ENCODE measurements around the gene SLC16A1. TPM values are rescaled to one million over a fixed set of nuclear protein-coding genes. Genes with fewer than 3 reads are reported as not detected.
"Not testable (repeated sequence)": the region's sequence is repeated elsewhere in the genome, so short reads cannot be mapped to it uniquely, and the experiment has no call there.

SLC16A1 gene
- total RNA-seq, 3 donors from 2014 or later: 15.4 to 28.2 (median 15.7) TPM

GRCh38 chr1:112988367-112988766 is 32.4 kb upstream of the SLC16A1 start:
- Histone ChIP-seq H3K4me1 (no peaks in the 10 kb centered on the region), H3K27ac (no peak overlapping the region), H3K36me3 (no peaks in the 10 kb centered on the region), H3K4me3 (no peak overlapping the region), H3K27me3 (no peaks in the 10 kb centered on the region), H3K9me3 (no peaks in the 10 kb centered on the region)
- no peak for TF ChIP-seq POLR2A (IDR thresholded peaks at IDR 0.05)
- TF ChIP-seq, protein P1, sequence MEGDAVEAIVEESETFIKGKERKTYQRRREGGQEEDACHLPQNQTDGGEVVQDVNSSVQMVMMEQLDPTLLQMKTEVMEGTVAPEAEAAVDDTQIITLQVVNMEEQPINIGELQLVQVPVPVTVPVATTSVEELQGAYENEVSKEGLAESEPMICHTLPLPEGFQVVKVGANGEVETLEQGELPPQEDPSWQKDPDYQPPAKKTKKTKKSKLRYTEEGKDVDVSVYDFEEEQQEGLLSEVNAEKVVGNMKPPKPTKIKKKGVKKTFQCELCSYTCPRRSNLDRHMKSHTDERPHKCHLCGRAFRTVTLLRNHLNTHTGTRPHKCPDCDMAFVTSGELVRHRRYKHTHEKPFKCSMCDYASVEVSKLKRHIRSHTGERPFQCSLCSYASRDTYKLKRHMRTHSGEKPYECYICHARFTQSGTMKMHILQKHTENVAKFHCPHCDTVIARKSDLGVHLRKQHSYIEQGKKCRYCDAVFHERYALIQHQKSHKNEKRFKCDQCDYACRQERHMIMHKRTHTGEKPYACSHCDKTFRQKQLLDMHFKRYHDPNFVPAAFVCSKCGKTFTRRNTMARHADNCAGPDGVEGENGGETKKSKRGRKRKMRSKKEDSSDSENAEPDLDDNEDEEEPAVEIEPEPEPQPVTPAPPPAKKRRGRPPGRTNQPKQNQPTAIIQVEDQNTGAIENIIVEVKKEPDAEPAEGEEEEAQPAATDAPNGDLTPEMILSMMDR (IDR thresholded peaks at IDR 0.05): no peak
- TF ChIP-seq POLR2AphosphoS5 (IDR thresholded peaks at IDR 0.05): no peak
- no peak for DNase-seq (ENCODE audit: low spot score in 2 of 2)
- intact Hi-C loops (cut with DNase I; ENCODE audit: low total_unique reads): no loop called here

- Histone ChIP-seq H3K4me1 (no peaks in the 10 kb centered on the region), H3K27ac (no peak overlapping the region)
Observed at GRCh38 chr1:112985123-112985522, 29.1 kb upstream of the SLC16A1 start.

GRCh38 chr1:112983537-112984131 is 27.6 kb upstream of the SLC16A1 start:
- TF ChIP-seq, protein P1 (IDR thresholded peaks at IDR 0.05): no peak
- TF ChIP-seq POLR2AphosphoS5 (IDR thresholded peaks at IDR 0.05) (no peak), POLR2A (IDR thresholded peaks at IDR 0.05) (no peak)
- no peaks in the 10 kb centered on the region for H3K4me1 ChIP-seq

More at GRCh38 chr1:112985123-112985522, 29.1 kb upstream of the SLC16A1 start:
- H3K4me3 ChIP-seq: no peak overlapping the region
- no peak for DNase-seq (ENCODE audit: low spot score in 2 of 2)
- TF ChIP-seq, protein P1 (IDR thresholded peaks at IDR 0.05): no peak
- TF ChIP-seq POLR2A (IDR thresholded peaks at IDR 0.05) (no peak), POLR2AphosphoS5 (IDR thresholded peaks at IDR 0.05) (no peak)
- no peaks in the 10 kb centered on the region for H3K9me3 ChIP-seq
- intact Hi-C loops (cut with DNase I; ENCODE audit: low total_unique reads): no loop called here
- no peaks in the 10 kb centered on the region for H3K36me3 ChIP-seq
- H3K27me3 ChIP-seq: no peaks in the 10 kb centered on the region

DNA sequence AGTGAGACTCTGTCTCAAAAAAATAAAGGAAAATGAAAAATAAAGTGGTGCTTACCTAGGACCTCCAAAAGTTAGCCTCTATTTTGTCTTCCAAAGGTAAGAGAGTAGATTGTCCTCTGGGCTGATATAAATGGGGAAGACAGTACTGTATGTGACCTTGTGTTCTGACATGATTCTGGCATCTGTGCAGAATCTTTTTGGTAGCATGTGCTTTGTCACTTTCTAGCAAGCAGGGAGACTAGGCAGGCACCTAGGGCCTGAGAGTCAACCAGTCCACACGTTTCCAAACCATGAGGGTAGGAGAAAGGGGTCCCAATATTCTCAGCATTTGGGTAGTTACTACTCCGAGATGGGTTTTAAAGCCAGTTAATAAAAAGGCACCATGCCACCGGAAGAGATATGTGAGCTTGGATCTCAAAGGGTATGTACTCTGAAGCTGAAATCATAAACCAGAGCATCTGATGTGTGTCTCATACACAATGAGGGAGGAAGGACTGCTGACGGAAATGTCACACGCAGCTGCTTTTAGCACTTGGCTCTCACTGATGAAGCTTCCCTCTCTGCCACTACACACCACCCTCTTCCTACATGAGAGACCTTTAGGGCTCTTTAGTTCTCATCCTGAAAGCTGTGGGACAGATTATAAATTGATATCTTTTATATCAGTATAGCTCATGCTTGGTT is 27.0 kb upstream of the SLC16A1 start:
- Histone ChIP-seq H3K27ac (no peak overlapping the region), H3K4me1 (no peaks in the 10 kb centered on the region), H3K4me3 (no peak overlapping the region), H3K36me3 (no peaks in the 10 kb centered on the region), H3K27me3 (no peaks in the 10 kb centered on the region), H3K9me3 (no peaks in the 10 kb centered on the region)
- DNase-seq (ENCODE audit: low spot score in 2 of 2): no peak
- TF ChIP-seq POLR2AphosphoS5 (IDR thresholded peaks at IDR 0.05) (no peak), POLR2A (IDR thresholded peaks at IDR 0.05) (no peak)
- TF ChIP-seq, protein P1 (IDR thresholded peaks at IDR 0.05): no peak
- intact Hi-C loops (cut with DNase I; ENCODE audit: low total_unique reads): no loop called here

More at GRCh38 chr1:112983537-112984131, 27.6 kb upstream of the SLC16A1 start:
- no peak for DNase-seq (ENCODE audit: low spot score in 2 of 2)
- H3K4me3 ChIP-seq: no peak overlapping the region
- H3K27ac ChIP-seq: no peak overlapping the region
- H3K27me3 ChIP-seq: no peaks in the 10 kb centered on the region
- intact Hi-C loops (cut with DNase I; ENCODE audit: low total_unique reads): no loop called here
- no peaks in the 10 kb centered on the region for H3K36me3 ChIP-seq
- no peaks in the 10 kb centered on the region for H3K9me3 ChIP-seq

DNA sequence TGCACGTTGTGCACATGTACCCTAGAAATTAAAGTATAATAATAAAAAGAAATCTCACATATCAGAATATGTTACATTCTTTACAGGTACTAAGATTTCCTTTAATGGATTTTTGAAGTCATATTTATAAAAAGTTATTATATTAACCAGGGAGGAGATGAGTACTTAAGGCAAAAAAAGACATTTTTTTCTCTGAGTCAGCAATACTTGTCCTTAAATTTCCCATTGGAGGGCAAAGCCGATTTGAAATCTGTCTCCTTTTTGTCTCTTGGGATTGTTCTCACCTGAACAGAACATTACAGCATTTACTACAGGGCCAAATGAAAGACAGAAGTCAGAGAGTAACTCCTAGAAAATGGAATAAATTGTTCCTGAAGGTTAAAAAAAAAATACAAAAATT is 26.3 kb upstream of the SLC16A1 start:
- intact Hi-C loops (cut with DNase I; ENCODE audit: low total_unique reads): no loop called here
- H3K27ac ChIP-seq: no peak overlapping the region
- no peaks in the 10 kb centered on the region for H3K36me3 ChIP-seq
- no peak for DNase-seq (ENCODE audit: low spot score in 2 of 2)
- H3K9me3 ChIP-seq: no peaks in the 10 kb centered on the region
- no peaks in the 10 kb centered on the region for H3K4me1 ChIP-seq
- TF ChIP-seq POLR2A (IDR thresholded peaks at IDR 0.05) (no peak), POLR2AphosphoS5 (IDR thresholded peaks at IDR 0.05) (no peak)
- TF ChIP-seq, protein P1 (IDR thresholded peaks at IDR 0.05): no peak
- no peak overlapping the region for H3K4me3 ChIP-seq
- no peaks in the 10 kb centered on the region for H3K27me3 ChIP-seq

DNA sequence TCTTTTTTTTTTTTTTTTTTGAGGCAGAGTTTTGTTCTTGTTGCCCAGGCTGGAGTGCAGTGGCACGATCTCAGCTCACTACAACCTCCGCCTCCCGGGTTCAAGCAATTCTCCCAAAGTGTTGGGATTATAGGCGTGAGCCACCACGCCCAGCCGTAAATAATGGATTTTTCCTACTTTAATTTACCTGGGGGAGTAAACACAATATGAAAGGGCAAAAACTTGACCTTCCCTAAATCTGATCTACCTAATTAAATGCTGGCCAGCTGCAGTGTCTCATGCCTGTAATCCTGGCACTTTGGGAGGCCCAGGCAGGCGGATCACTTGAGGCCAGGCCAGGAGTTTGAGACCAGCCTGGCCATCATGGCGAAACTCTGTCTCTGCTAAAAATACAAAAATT is 25.8 kb upstream of the SLC16A1 start:
- H3K4me1 ChIP-seq; H3K9me3 ChIP-seq; H3K27ac ChIP-seq; DNase-seq (ENCODE audit: low spot score in 2 of 2); H3K4me3 ChIP-seq; H3K36me3 ChIP-seq; H3K27me3 ChIP-seq; intact Hi-C loops (cut with DNase I; ENCODE audit: low total_unique reads): not testable (repeated sequence)

Data from breast epithelium (tissue), 4 donors.